Measurements from ENCODE around the gene LRRK1.
A peak's percentile ranks its signal among the peaks of the same experiment; 100 is the strongest.
"Not testable (repeated sequence)": the region's sequence is repeated elsewhere in the genome, so short reads cannot be mapped to it uniquely, and the experiment has no call there.

The LRRK1 gene

DNA sequence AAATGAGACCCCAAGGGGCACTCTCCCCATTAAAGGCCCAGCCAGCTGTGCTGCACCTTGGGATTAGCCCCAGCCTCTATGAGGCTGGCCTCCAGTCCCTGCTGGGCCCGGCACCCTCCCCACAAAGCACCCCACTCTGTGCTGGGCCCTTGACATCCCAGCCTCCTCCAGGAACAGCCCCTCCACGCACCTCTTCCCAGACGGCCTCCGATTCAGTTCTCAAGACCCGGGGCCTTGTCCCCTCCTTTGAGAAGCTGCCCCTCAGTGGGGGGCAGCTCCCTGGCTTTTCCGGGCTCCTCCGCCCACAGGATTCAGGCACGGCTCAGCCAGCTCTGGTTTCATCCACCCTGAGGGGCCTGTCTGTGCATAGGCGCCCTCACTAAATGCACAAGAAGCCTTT, 144.1 kb downstream of the LRRK1 start:
- DNase-seq: no peak

DNA sequence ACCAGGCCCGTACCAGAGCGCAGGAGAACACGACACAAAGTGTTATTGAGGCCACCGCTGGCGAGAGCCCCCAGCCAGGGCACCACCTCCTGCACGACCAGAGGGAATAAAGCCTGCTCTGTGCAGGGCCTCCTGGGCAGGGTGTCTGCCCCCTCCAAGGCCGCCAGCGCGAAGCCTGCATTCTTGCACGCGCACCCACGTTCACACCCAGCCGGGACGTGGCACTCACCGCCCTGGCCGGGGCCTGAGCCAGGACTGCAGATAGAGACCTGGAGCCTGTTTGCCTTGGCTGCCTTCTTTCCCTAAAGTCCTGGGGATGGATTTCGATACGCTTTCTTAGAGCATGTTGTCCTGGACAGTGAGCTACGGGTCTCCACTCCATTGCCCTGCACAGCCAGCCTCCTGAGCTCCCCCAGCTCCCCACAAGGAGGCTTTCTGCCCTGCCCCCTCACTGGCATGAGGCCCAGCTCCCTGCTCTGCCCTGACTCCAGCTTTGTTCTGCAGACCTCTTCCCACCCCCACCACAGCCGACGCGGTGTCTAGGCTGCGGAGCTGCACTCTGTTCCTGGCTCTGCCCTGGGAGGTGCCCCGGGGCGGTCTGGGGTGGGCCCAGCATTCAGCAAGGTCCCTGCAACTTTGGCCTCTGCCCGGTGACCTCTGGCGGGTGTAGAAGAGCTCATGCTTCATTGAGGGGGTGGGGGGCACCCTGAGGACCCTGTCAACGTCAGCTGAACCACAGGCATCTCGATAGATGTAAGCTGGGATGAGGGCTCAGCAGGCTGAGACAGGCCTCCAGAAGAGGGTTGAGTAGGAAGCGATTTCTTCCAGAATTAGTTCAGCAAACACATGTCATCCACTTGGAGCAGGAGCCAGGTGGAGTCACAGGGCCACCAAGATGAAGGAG, 145.0 kb downstream of the LRRK1 start:
- no peak for DNase-seq

DNA sequence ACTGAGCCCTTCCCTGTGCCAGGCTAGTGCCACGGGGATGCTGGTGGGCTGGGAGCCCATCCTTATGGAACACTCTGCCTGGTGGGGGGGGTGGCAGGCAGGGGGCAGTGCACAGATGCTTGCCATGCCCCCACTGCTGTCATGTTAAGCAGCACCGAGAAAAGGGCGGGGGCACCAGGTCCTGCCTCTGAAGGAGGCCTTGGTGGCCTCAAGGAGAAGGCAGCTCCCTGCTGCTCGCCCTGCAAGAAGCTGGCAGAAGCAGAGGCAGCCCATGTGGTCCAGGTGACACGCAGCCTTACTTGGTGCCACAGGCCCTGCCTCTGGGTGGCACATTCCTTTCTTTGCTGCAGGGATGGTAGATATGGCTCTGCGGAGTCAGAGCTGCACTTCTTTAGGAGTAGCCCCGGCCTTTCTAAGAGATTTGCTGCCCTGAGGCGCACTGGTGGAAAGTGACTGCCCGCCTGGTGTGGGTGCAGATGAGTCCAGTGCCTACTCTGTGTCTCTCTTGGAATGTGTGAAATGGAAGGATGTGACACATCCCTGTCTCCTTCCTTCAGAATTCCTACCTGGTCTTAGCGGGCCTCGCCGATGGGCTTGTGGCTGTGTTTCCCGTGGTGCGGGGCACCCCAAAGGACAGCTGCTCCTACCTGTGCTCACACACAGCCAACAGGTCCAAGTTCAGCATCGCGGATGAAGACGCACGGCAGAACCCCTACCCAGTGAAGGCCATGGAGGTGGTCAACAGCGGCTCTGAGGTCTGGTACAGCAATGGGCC, 145.8 kb downstream of the LRRK1 start:
- no peak for DNase-seq

DNA sequence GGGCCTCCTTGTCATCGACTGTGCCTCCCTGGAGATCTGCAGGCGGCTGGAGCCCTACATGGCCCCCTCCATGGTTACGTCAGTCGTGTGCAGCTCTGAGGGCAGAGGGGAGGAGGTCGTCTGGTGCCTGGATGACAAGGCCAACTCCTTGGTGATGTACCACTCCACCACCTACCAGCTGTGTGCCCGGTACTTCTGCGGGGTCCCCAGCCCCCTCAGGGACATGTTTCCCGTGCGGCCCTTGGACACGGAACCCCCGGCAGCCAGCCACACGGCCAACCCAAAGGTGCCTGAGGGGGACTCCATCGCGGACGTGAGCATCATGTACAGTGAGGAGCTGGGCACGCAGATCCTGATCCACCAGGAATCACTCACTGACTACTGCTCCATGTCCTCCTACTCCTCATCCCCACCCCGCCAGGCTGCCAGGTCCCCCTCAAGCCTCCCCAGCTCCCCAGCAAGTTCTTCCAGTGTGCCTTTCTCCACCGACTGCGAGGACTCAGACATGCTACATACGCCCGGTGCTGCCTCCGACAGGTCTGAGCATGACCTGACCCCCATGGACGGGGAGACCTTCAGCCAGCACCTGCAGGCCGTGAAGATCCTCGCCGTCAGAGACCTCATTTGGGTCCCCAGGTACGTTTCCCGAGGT, 146.5 kb downstream of the LRRK1 start:
- no peak for DNase-seq

DNA sequence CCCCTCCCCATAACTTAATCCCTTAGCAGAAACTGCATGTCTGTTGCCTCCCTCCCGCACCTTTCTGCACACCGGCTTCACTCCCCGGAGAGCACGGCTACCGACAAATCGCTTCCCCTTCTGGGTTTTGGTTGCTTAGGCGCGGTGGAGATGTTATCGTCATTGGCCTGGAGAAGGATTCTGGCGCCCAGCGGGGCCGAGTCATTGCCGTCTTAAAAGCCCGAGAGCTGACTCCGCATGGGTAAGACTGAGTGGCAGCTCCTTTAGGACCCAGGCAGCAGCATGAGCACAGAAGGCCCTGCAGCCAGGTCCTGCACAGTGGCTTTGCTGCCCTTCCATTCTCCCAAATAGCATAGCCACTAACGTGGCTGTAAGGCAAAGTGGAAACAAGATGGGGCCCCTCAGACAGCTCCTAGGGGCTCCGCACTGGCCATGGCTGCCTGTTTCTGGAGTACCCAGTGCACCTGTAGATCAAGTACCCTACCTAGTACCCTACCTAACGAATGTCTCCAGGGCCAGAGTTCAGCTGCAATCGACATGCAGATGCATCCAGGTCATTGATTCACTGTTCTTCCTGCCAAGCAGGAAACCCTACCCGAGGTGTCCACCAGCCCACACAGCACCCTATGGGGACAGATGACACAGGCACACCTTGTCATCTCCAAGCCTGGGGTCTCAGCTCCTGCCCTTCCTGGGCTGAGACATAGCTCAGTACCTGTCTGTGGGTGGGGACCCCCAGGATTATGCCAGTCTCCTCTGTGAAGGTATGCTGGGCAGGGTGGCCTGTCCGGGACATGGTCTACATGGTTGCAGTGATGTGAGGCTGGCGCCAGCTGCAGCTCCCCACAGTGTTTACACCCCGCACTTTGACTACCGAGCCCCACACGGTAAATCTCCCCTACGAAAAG, 147.6 kb downstream of the LRRK1 start:
- no peak for DNase-seq

DNA sequence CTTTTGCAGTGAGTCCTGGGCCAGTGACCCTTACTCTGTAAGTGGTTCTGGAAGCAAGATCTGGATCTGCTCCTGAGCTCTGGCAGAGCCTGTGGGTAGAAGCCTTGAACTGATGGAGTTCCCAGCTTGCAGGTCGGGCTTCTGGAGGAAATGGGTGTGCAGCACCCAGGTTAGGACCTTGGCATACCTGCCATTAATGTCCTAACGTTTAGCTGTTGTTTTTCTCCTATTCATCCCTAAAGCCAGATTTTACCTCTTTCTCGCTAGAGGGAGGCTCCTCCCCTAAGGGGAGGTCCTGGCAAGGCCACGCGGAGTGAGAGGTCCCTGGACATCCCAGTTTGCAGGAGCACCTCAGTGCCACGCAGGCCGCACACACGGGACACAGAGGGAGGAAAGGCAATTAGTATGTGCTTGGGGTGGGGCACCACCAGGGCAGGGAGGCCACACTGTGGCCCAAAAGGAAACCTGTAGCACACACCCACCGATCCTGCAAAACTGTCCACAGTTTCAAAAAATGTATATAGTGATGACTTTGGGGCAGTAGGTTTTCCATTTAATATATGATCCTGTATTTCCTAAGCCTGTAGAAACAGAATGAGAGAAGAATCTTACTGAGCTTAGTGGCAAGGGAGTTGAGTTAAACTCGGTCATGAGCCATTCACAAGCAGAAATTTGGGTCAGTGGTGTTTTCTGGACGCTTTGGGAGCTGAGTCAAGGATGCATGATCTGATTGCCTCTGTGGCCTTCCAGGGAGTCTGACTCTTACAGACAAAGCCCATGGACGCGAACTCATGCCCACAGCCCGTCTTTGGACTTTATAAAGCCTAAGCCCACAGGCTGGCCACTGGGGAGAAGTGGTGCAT, 148.7 kb downstream of the LRRK1 start:
- no peak for DNase-seq

DNA sequence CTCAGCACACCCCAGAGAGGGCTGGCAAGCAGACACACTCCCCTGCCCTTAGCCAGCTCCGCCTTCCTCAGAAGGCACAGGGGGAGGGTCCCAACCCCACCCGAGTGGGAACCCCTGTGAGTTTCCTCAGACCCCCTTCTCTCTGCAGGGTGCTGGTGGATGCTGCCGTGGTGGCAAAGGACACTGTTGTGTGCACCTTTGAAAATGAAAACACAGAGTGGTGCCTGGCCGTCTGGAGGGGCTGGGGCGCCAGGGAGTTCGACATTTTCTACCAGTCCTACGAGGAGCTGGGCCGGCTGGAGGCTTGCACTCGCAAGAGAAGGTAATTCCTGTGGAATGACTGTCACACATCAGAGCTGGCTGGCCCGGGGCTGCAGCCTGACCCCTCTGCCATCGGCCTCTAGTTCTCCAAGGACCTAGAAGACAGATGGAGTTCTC, 149.4 kb downstream of the LRRK1 start:
- no peak for DNase-seq

DNA sequence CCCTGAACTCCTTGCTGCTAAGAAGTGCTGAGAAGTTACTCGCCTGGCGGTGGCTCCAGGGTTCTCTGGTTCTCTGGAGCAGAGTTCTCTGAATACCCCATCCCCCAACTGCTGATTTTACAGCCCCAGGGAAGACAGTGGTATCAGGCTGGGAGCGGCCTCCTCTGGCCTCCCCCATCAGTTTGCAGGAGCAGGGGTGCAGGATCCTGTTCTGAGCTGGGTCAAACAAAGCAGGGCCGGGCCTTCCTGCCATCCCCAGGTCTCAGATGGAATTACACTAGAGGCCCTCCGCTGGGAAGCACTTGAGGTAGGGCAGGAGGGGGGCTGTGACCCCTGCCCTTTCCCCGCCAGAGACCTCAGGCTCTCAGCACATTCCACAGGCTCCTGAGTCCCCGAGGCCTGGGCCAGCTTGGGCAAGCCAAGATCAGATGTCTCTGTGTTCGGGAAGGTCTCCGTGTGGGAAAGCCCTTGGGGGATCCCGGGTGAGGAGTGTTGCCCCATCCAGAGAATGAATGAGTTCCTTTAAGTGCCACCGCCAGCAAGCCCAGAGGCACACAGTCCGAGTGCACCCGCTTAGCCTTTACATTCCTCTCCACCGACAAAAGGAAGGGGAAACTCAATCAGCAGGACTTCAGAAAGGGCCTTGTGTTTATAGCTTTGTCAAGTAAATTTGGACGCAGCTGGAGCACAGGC, 149.9 kb downstream of the LRRK1 start:
- no peak for DNase-seq

DNA sequence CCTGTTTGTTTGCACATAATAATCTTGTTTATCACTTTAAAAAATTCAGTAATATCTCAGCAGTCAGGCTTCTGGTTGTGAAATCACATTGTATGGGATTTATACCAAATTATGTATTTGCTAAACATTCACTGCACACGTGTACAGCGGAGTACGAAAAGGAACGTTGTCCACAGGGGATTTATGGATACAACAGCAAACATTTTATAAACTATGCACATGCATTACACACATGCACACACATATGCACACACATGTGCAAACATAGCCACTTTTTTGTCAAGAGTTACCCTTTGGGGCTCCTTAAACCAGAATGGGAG, 150.5 kb downstream of the LRRK1 start:
- no peak for DNase-seq

DNA sequence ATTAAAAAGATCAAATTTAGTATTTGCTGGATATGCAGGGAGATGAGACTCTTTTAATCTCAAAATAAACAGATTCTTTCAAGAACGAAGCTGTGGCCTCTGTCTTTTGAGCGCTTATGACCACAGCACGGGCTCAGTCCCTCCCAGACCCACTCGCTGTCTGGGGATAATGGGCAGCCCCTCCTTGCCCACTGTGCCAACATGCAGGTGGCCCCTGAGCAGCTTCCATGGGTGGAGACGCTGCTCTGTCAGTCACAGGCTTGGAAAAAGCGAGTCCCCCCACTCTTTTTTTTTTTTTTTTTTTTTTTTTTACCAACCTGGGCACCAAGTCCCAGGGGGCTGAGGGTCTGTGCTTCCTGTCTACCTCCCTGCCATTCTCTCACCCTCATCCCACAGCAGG, 150.9 kb downstream of the LRRK1 start:
- DNase-seq: no peak

DNA sequence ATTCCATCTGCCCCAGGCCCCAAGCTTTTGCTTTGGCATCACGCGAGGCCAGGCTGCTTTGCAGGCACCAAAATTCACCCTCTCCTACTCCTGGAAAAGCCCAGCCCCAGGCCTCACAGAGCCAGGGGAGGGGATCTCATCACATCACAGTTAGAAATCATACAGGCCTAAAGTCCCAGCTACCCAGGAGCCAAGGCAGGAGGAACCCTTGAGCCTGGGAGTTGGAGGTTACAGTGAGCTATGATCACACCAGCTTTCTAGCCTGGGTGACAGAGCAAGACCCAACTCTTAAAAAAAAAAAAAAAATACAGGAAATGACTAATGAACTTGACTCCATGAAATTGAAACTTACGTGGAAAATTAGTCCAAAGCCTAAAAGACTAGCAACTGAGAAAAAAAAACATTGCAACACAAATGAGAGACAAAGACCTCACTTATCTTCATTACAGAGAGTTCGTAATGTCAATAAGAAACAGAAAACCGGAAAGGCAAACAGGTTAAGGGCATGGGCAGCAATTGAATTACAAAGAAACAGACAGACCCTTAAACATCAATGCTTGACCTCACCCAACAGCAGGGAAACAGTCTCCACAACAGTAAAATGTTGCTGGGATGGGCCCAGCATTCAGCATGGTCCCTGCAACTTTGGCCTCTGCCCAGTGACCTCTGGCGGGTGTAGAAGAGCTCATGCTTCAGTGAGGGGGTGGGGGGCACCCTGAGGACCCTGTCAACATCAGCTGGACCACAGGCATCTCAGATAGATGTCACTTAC, 151.5 kb downstream of the LRRK1 start:
- peak in 1 of 2 experiments; percentile 5 for DNase-seq

DNA sequence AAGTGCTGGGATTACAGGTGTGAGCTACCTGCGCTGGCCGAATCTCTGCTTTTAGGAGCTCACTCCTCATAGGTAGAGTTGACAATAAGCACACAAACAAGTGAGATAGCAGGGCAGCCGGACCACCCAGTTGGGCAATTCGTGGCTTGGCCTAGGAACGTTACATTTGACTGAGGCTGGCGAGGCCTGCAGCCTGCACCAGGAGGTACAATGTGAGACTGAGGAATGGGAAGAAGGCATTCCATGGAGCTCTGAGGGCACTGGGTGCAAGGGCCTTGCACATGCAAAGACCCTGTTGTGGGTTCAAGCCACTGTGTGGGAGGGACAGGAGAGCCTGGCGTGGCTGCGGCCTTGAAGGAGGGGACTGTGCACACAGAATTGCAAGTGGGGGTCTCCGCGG, 152.5 kb downstream of the LRRK1 start:
- DNase-seq: no peak

DNA sequence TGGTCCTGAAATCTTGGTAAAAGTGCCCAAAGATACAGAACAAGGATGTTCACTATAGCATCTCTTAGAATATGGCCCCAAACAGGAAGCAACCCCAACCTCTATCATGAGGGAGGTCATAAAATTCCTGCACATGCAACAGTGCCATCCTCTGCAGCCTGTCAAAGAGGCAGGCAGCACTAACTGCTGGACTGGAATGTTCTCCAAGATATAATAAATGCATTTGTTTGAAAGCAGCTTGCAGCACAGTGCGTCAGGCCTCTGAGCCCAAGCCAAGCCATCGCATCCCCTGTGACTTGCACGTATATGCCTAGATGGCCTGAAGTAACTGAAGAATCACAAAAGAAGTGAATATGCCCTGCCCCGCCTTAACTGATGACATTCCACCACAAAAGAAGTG, 153.1 kb downstream of the LRRK1 start:
- not testable (repeated sequence) for DNase-seq

DNA sequence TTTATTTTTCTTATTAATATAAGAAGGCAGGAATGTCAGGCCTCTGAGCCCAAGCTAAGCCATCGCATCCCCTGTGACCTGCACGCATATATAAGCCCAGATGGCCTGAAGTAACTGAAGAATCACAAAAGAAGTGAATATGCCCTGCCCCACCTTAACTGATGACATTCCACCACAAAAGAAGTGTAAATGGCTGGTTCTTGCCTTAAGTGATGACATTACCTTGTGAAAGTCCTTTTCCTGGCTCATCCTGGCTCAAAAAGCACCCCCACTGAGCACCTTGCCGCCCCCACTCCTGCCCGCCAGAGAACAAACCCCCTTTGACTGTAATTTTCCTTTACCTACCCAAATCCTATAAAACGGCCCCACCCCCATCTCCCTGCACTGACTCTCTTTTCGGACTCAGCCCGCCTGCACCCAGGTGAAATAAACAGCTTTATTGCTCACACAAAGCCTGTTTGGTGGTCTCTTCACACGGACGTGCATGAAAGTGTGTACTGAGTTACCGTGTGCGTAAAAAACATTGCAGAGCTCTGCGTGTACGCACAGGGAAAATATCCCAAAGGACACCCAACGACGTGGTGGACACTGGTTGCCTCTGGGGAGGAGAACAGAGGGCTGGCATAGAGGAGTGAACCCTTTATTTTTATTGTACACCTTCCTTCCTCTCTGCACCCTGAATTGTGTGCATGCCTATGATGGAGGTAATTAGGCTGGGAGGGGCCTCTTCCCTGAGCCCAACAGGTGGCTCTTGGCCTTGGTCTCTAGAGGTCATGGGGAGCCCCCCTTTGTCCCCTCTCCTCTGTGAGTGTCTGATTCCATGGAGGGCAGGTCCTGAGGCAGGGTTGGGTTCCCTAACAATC, 158.9 kb downstream of the LRRK1 start:
- not testable (repeated sequence) for DNase-seq

DNA sequence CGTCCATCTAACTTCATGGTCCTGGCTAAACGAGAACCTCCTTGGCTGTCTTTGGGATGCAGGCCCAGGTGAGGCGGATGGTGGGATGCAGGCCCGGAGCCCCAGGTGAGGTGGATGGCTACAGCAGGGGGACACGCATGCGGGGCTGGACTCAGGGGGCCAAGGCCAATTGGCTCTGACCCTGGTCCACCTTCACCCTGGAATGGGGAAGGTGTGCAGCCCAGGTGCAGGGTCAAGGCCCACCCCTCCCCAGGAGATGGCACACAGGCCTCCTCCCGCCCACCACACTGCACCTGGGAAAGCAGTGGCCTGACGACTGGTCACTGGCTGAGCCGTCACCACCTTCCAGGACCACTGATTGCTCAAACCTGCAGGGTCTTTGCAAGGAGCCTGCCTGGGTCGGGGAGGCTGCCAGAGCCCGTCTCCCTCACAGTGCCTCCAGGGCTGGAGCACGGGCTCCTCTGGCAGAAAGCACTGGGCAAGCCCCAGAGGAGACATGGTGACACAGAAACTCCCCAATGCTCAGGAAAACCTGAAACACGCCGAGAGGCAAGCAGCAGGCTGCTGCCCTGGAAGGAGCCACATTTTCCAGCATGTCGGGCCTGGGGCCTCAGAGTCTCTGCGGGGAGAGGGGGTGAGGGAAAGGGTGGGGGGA, 159.6 kb downstream of the LRRK1 start:
- DNase-seq: no peak

DNA sequence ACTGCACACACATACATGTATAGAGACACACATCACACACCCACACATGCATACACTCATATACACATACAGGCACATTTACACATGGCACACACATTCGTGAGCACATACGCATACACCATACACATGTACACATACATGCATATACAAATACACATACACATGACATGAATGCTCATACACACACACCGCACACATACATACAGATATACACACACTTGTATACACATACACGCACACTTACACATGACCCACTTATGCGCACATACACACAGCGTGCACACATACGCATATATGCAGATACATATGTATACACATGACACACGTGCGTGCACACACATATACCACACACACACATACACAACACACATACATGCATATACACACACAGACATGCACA, 162.7 kb downstream of the LRRK1 start:
- DNase-seq: no peak

DNA sequence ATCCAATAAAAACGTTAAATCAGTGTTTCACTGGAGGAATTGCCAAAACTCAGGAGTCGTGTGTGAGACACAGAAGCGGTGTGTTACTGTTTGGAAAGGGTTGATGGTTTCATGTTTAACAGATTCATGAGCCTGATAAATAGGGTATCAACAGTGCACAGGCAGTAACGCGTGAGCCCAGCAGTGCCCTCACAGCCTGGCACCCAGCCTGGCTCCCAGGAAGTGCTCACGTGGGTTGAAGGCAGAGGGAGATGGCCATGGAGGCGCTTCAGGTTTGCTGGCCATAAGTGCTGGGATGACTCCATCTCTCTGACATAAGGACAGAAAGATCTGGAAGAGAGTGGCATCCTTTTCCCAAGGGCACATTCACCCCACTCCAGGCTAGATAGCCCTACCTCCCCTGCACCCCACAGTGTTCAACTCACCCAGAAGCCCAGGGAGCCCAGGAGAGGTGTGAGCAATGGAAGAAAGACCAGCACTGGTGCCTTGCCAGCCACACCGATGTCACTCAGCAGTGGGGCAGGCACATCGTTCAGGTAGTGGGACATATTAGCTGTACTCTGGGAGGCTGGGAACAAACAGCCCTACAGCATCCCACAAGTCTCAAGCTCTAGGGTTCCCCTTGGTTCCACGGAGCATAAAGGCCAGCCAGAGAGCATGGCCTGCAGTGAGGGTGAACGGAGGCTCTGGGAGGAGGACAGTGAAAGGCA, 164.3 kb downstream of the LRRK1 start:
- DNase-seq: no peak

DNA sequence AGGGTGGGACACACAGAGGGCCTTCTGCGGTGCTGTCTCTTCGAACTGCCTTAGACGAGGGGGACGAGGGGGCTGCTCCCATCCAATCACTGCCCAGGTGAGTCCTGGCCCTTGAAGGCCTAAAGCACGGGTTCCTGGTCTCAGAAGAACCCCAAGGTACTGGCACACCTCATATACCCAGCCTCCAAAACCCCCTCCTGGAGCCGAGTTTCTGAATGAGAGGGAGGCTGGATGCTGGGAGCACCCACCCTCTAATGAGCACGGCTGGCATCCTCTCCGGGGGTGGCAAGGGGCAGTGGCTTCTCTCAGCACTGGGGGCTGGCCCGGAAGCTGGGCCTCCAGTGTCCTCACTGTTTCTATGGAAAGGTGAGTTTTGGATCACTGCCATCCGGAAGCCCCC, 165.6 kb downstream of the LRRK1 start:
- DNase-seq: no peak
